Hematopoietic multipotent progenitor cell treated with erythropoietin and hydrocortisone succinate and interleukin-3 and kit ligand, for 8 days (in vitro differentiated cells): ENCODE measurements around the gene TTC31.

Source experiments
- DNase-seq: peaks from one replicate; pipeline ENCODE4 v3.0.0-alpha.2; 2015

Gene TTC31

GRCh38 chr2:74488643-74489481 is 6.0 kb downstream of the TTC31 start:
- DNase-seq, result no peak

GRCh38 chr2:74489906-74490305 is 7.0 kb downstream of the TTC31 start:
- DNase-seq, result no peak

- no peak for DNase-seq
These were observed 9.0 kb downstream of the TTC31 start for GRCh38 chr2:74491648-74492544.

GRCh38 chr2:74493546-74493945 is 10.7 kb downstream of the TTC31 start:
- no peak for DNase-seq

GRCh38 chr2:74495440-74495839 is 12.6 kb downstream of the TTC31 start:
- DNase-seq, result no peak

GRCh38 chr2:74496997-74497776 is 14.3 kb downstream of the TTC31 start:
- DNase-seq, result no peak

GRCh38 chr2:74497777-74498499 is 15.1 kb downstream of the TTC31 start:
- peak; percentile 33 for DNase-seq

GRCh38 chr2:74498500-74499266 is 15.8 kb downstream of the TTC31 start:
- peak; percentile 53 for DNase-seq

- peak; percentile 28 for DNase-seq
These were observed 16.5 kb downstream of the TTC31 start, which contains the start of gene LBX2 for GRCh38 chr2:74499267-74499939. Gene LBX2, minus strand, starts transcription at chr2:74499603. Its CDS starts 66 bp downstream, at chr2:74499537.

GRCh38 chr2:74499940-74500577 is 17.2 kb downstream of the TTC31 start:
- DNase-seq, result no peak

GRCh38 chr2:74500578-74500946 is 17.7 kb downstream of the TTC31 start:
- DNase-seq, result no peak

GRCh38 chr2:74501335-74502071 is 18.6 kb downstream of the TTC31 start:
- DNase-seq, result no peak

GRCh38 chr2:74502147-74502719 is 19.4 kb downstream of the TTC31 start:
- no peak for DNase-seq

- peak; percentile 79 for DNase-seq
These were observed 20.0 kb downstream of the TTC31 start for GRCh38 chr2:74502720-74503505.

- no peak for DNase-seq
These were observed 20.9 kb downstream of the TTC31 start for GRCh38 chr2:74503506-74504475.

- no peak for DNase-seq
These were observed 21.7 kb downstream of the TTC31 start for GRCh38 chr2:74504591-74504990.
